NCI-H187 treated with DMSO at 0.1 percent for 48 hours (cell line): Measurements from ENCODE around the gene SRRT.

Source experiments
- DNase-seq: peaks from one replicate; lab custom pipeline; 2025; lab: John Stamatoyannopoulos, UW

Gene SRRT

DNA sequence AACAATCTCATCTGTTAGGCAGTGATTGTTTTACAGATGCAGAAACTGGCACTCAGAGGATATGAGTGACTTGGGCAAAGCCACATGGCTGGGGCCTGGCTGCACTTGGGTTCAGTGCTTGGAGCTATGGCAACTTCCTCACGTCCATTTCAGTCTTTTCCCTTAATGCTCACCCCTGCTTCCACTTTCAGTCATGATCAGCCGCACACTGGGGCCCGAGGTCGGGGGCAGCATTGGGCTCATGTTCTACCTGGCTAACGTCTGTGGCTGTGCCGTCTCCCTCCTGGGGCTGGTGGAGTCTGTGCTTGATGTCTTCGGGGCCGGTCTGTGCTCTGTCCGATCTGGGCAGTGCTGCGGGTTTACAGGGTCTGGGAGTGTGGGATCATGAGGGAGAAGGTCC is 19.4 kb upstream of the SRRT start:
- no peak for DNase-seq

DNA sequence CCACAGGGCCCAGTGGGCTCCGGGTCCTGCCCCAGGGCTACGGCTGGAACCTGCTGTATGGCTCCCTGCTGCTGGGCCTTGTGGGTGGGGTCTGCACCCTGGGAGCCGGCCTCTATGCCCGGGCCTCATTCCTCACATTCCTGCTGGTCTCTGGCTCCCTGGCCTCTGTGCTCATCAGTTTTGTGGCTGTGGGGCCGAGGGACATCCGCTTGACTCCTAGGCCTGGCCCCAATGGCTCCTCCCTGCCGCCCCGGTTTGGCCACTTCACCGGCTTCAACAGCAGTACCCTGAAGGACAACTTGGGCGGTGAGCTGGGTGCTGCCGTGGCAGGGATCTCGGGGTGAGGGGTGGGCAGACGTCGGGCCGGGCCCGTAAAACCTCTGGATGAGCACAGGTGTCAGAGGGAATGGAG is 18.0 kb upstream of the SRRT start:
- DNase-seq = no peak

DNA sequence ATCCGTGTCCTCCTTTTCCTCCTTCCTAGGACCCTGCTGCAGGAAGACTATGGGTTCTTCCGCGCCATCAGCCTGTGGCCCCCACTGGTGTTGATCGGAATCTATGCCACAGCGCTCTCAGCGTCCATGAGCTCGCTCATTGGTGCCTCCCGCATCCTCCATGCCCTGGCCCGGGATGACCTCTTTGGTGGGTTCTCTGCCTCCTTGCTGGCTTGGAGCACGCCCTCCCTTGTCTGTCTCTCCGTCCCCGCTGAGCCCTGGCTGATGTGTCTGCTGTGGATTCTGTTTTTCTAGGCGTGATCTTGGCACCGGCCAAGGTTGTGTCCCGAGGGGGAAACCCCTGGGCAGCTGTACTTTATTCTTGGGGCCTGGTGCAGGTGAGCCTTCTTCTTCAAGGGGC is 15.0 kb upstream of the SRRT start:
- DNase-seq = no peak

DNA sequence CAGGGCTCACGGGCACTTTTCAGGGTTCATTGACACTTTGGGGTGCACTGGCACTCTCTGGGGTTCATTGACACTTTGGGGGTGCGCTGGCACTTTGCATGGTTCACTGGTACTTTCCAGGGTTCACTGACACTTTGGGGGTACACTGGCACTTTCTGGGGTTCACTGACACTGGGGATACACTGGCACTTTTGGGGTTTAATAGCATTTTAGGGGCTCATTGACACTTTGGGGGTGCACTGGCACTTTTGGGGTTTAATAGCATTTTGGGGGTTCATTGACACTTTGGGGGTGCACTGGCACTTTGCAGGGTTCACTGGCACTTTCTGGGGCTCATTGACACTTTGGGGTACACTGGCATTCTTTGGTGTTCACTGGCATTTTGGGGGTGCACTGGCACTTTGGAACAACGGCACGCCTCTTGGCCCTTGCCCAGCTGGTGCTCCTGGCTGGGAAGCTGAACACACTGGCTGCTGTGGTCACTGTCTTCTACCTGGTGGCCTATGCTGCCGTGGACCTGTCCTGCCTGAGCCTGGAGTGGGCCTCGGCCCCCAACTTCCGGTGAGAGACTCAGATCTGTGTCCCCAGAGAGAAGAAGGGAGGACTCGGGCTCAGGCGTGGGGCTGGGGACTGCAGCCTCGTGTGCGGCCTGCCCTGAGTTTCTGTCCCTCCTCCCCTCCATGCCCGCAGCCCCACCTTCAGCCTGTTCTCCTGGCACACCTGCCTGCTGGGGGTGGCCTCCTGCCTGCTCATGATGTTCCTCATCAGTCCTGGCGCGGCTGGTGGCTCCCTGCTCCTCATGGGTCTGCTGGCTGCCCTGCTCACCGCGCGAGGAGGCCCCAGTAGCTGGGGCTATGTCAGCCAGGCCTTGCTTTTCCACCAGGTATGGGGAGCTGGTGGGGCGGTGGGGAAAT is 13.9 kb upstream of the SRRT start:
- no peak for DNase-seq

DNA sequence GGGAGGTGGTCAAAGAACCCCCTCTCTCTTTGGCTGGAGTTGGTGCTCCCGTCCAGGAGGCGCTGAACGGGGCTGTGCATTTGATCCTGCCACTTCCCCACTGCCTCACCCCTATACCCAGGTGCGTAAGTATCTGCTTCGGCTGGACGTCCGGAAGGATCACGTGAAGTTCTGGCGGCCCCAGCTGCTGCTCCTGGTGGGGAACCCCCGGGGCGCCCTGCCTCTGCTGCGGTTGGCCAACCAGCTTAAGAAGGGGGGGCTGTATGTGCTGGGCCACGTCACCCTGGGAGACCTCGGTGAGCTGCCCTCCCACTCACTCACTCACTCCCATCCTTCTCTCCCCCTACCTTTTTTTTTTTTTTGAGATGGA is 13.3 kb upstream of the SRRT start:
- DNase-seq = no peak

DNA sequence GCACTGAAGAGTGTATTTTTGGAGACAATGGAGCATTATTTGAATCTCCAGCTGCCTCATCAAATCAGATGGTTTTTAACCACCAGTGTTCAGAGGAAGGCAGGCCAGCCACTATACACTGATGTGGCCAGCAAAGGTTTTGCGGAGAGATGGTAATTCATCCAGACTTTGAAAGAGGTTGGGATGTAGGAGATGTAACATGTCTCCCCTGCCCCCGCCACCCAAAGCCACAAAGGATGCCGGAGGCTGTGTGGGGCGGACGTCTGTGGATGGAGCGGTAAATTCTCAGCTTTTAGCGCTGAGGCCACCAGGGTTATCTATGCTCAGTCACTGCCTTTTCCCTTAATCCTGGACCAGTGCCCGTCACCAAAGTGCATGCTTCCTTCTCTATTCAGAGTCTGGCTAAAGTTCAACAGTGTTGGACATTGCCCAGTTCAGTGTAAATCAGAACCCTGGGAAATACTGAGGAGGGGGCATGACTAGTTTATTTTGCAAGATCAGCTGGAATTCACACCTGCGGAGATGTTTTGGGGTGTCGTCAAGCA is 11.4 kb upstream of the SRRT start:
- DNase-seq = no peak

DNA sequence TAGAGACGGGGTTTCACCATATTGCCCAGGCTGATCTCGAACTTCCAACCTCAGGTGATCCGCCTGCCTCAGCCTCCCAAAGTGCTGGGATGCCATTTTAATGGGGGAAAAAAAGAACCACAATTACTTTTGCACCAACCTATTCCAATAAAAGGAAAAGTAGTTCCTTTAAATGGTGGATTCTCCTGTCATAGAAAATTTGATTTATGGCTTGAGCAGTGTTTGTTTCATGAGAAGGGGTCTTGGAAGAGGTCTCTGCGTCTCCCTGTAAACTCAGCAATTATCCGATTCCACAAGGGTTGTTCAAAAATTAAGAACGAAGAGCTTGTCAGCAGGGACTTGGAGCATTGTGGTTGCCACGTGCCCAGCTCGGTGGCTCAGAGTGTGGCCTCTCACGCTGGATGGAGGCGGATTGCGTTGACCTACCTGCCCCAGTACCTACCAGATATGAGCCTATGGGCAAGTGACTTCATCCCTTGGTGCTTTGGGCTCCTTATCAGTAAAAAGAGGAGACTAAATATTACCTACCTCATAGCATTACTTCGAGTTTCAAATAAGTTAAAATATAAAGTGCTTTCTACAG is 10.5 kb upstream of the SRRT start:
- no peak for DNase-seq

DNA sequence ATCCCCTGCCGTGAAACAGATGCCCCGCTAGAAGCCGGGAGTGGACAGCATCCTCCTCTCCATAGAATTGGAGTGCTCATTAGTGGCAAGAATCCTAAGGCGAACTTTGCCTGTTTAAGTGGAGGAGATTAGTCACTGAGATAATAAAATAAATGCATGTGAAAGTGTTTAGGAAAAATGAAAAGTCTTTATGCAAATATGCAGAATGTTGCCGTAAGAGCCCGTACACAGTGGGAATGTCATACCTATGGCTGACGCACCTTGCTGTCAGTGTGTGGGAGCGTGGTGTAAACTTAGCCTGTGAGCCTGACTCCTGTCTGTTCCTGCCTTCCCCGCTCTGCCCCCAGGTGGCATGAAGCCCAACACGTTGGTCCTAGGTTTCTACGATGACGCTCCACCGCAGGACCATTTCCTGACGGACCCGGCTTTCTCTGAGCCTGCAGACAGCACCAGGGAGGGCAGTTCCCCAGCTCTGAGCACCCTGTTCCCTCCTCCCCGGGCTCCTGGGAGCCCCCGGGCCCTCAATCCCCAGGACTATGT is 9.5 kb upstream of the SRRT start:
- no peak for DNase-seq

DNA sequence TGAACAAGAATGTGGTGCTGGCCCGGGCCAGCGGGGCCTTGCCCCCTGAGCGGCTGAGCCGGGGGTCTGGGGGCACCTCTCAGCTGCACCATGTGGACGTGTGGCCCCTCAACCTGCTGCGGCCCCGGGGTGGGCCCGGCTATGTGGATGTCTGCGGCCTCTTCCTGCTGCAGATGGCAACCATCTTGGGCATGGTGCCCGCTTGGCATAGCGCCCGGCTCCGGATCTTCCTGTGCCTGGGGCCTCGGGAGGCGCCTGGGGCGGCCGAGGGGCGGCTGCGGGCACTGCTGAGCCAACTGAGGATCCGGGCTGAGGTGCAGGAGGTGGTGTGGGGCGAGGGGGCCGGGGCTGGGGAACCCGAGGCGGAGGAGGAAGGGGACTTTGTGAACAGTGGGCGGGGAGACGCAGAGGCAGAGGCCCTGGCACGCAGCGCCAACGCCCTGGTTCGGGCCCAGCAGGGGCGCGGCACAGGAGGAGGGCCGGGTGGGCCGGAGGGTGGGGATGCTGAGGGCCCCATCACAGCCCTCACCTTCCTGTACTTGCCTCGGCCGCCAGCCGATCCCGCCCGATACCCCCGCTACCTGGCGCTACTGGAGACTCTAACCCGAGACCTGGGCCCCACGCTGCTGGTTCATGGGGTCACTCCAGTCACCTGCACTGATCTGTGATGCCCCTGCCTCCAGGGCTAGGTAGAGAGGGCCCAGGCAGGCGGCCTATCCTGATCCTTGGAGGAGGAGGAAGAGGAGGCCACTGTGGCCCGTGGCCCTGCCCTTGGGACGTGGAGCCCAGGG is 8.8 kb upstream of the SRRT start:
- DNase-seq = no peak

DNA sequence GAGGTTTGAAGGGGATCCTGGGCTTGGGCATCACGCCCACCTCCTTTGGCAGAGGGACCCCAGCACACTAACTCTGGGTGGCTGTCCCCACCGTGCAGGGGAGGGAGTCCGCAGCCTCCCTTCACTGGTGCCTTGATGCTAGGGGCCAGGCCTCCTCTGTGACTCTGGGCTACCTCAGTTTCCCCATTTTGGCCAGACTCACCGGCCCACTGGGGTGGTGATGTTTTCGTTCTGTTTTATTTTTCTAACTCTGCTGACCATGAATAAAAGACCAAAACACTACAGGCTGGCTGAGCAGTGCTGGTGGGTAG is 8.2 kb upstream of the SRRT start:
- DNase-seq = no peak

DNA sequence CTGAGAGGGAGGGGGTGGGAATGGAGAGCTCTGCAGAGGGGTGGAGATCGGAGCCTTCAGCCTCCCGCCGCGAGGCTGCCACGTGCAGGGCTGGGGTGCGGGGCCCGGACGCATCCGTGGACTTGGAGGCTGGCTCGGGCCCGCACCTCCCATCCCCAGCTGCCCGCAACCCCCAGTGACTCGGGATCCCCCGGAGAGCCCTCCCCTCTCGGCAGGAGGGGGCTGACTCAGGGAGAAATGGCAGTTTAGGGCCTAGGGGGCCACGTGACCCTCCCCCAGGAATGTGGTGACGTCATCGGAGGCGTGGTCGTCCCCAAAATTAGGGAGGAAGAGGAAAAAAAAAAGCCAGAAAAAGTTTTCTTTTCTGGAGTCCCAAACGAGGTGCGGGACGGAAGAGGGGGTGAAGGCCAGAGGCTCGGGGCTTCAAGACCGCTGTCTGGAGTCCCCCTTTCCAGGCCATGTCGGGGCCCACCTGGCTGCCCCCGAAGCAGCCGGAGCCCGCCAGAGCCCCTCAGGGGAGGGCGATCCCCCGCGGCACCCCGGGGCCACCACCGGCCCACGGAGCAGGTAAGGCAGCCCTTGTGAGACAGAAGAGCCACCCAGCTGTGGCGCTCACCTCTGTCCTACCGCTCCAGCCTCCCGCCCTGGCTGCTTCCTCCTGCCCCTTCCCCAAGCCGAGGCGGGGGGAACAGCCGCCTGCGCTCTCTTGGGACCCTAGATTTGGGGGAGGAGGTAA is 7.7 kb upstream of the SRRT start, which contains the start of gene TRIP6:
Gene TRIP6, plus strand, starts transcription at position 348 of the 736 bp plus-strand sequence. Its CDS starts 111 bp downstream, at position 459.
- no peak for DNase-seq

DNA sequence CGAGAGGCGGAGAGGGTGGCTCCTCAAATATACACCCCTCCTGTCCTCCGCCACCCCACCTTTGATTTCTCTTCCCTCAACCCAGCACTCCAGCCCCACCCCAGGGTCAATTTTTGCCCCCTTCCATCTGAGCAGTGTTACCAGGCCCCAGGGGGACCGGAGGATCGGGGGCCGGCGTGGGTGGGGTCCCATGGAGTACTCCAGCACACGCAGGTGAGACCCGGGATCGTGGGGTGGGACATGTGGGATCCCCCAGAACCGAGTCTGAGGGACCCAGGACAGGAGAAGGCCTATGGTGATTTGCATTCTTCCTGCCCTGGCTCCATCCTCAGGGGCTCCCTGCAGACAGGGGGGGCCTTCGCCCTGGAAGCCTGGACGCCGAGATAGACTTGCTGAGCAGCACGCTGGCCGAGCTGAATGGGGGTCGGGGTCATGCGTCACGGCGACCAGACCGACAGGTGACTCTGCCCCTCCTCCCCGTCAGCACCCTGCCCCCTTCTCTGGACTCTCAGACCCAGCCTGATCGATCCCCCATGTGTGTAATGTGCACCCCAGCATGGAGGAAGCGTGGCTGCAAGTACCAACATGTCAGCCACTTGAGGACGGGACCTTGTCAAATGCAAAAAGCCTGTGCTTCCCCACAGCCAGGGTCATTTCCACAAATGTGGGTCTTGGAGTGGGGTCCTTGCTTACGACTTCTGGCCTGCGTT is 7.0 kb upstream of the SRRT start:
- no peak for DNase-seq

DNA sequence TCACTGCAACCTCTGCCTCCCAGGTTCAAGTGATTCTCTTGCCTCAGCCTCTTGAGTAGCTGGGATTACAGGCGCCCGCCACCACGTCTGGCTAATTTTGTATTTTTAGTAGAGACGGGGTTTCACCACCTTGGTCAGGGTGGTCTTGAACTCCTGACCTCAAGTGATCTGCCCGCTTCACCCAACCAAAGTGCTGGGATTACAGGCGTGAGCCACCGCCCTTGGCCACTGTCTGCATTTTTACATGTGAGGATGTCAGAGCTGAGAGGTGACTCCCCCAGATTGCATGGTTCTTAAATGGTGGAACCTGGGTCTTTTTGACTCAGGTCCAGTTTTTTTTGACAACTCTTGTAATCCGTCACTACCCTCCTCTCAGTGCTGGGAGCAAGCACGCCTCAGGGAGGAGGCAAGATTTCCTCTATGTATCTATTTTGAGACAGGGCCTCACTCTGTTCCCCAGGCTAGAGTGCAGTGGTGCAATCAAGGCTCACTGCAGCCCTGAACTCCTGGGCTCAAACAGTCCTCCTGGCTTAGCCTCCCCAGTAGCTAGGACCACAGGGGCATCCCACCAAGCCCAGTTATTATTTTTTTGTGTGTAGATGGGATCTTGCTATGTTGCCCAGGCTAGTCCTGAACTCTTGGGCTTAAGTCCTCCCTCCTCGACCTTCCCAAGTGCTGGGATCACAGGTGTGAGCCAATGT is 1.2 kb upstream of the SRRT start:
- no peak for DNase-seq

DNA sequence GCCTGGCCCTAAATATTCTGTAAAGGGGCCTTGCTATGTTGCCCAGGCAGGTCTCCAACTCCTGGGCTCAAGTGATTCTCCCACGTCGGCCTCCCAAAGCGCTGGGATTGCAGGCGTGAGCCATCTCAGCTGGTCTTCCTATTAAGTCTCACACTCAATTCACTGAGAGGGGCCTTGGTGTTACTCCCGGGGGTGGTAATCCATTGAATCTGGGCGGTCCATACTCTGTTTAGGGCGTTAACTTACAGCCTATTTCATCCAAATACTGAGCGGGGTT is 665 bp upstream of the SRRT start:
- DNase-seq = no peak

DNA sequence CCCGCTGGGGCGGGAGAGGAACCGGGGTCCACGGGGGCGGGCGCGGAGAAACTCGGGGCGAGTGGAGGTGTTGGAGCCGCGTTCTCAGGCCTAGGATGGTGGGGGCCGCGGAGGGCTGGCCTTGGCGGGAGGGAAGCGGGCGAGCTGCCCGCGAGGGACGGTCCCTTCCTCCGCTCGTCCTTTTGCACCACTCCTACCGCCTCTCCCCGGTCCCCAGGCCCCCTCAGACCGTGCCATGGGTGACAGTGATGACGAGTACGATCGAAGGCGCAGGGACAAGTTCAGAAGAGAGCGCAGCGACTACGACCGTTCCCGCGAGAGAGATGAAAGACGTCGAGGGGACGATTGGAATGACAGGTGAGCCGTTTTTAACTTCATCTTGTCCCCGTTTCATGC is 451 bp downstream of the SRRT start:
- no peak for DNase-seq

DNA sequence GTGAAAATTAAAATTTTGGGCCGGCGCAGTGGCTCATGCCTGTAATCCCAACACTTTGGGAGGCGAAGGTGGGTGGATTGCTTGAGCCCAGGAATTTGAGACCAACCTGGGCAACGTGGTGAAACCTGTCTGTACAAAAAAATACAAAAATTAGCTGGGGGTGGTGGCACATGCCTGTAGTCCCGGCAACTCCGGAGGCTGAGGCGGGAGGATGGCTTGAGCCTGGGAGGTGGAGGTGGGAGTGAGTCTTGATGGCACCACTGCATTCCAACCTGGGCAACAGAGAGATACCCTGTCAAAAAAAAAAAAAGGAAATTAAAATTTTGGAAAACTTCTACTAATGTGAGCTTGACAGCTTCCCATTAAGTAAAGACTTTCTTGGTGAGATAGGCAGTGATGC is 3.1 kb downstream of the SRRT start:
- DNase-seq = no peak

DNA sequence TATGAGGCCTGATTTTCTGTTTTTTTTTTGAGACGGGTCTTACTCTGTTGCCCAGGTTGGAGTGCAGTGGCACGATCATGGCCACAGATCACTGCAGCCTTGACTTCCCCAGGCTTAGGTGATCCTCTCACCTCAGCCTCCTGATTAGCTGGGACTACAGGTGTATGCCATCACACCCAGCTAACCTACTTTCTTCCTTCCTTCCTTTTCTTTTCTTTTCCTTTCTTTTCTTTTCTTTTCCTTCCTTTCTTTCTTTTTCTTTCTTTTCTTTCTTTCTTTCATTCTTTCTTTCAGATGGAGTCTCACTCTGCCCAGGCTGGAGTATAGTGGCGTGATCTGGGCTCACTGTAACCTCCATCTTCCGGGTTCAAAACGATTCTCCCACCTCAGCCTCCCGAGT is 3.8 kb downstream of the SRRT start:
- DNase-seq = no peak

DNA sequence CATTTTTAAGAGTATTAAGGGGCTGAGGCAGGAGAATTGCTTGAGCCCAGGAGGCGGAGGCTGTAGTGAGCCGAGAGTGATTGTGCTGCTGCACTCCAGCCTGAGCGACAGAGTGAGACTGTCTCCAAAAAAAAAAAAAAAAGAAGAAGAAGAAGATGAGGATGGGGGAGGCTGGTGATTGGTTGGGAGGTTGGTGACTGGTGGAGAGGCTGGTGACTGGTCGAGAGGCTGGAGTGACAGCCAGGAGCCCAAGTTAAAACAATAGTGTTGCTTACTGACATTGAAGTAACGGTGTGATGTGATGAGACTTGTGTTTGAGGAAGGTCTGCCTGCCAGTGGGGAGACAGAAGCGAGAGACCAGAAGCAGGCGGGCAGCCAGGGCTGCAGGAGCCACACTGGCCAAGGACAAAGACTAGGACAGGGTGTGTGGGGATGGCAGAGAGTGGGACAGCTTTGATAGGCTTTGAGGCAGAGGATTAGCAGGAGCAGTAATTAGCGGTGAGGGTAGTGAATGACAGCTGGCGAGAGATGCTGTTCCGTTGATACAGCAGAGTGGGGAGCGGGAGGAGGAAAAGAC is 4.9 kb downstream of the SRRT start:
- no peak for DNase-seq

DNA sequence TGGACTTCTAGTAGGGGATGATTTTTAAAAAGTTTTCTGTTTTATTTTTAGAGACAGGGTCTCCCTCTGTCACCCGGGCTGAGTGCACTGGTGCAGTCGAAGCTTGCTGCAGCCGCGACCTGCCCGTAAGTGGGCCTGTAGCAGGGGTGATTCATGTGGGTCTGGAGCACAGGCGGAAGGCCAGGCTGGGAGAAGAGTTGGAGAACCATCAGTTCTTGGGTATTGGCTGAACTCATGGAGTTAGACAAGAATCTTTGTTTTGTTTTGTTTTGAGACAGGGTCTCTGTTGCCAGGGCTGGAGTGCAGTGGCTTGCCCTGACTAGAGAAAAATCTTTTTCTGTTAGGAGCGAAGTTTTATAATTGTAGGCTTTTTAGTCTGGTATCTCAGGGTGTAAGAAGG is 5.7 kb downstream of the SRRT start:
- DNase-seq = no peak

DNA sequence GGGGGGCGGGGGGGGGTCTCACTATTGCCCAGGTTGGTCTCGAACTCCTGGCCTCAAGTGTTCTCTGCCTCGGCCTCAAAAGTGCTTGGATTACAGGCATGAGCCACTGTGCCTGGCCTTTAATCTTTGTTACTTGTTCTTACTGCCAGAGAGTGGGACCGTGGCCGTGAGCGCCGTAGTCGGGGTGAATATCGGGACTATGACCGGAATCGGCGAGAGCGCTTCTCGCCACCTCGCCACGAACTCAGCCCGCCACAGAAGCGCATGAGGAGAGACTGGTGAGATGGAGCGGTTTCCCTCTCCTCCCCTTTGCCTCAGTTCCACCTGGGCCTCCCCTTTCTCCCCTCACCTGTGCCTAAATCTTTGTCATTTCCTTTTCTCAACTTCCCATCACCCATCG is 6.2 kb downstream of the SRRT start:
- DNase-seq = no peak
